BLaER1 treated with 17β-estradiol and CSF1 and Interleukin-3, amounts not matched to agents 10 nM and 100 nM (cell line): ENCODE measurements around the gene DUSP7.

Source experiments
- H3K27ac ChIP-seq, 11 experiments: shearing (Covaris generic); formaldehyde crosslinking; 2 replicates each; pipeline ENCODE4 v1.8.1; 2022
- H3K27me3 ChIP-seq, 11 experiments: shearing (Covaris generic); formaldehyde crosslinking; 2 replicates each; pipeline ENCODE4 v1.8.1; 2022
- H3K36me3 ChIP-seq, 11 experiments: shearing (Covaris generic); formaldehyde crosslinking; 2 replicates each; pipeline ENCODE4 v1.8.1; 2022
- H3K4me1 ChIP-seq, 10 experiments: shearing (Covaris generic); formaldehyde crosslinking; 2 replicates each; pipeline ENCODE4 v1.8.1; 2022
- H3K4me2 ChIP-seq, 11 experiments: shearing (Covaris generic); formaldehyde crosslinking; 2 replicates each; pipeline ENCODE4 v1.8.1; 2022
- H3K4me3 ChIP-seq, 10 experiments: shearing (Covaris generic); formaldehyde crosslinking; 2 replicates each; pipeline ENCODE4 v1.8.1; 2022
- H3K9ac ChIP-seq, 11 experiments: shearing (Covaris generic); formaldehyde crosslinking; 2 replicates each; pipeline ENCODE4 v1.8.1; 2022
- H3K9me3 ChIP-seq, 11 experiments: shearing (Covaris generic); formaldehyde crosslinking; replicated peaks in 1 of 11; 2 replicates each; pipeline ENCODE4 v1.8.1; 2022
- H4K20me1 ChIP-seq, 11 experiments: shearing (Covaris generic); formaldehyde crosslinking; 2 replicates each; pipeline ENCODE4 v1.8.1; 2022
- Cebpa-rat ChIP-seq, 11 experiments: shearing (Covaris generic); IDR thresholded peaks; 2 replicates each; pipeline ENCODE4 v1.8.1; 2022

DUSP7 gene

GRCh38 chr3:52088445-52089367 is 32.3 kb upstream of the DUSP7 start:
- TF ChIP-seq Cebpa-rat (IDR thresholded peaks at IDR 0.05), result peak in 5 of 11 experiments; percentile 19 to 45 (median 33); a peak in 3 of 22 replicates

GRCh38 chr3:52087731-52088130 is 31.4 kb upstream of the DUSP7 start:
- Histone ChIP-seq H3K4me3 (peak overlapping the region in 4 of 10 experiments; percentile 2 to 48 (median 35); a peak in 6 of 20 replicates), H4K20me1 (peaks cover 0 to 32% (median 0%) of the 10 kb centered on the region in 11 experiments; a peak in 6 of 22 replicates), H3K27me3 (no peaks in the 10 kb centered on the region), H3K9me3 (no peaks in the 10 kb centered on the region), H3K27ac (peak overlapping the region; percentile 54 to 84 (median 80)), H3K4me1 (peaks cover 87 to 100% (median 99%) of the 10 kb centered on the region in 10 experiments), H3K4me2 (peak overlapping the region; percentile 87 to 96 (median 92)), H3K36me3 (peaks cover 0 to 11% (median 0%) of the 10 kb centered on the region in 11 experiments; a peak in 3 of 22 replicates), H3K9ac (peak overlapping the region in 10 of 11 experiments; percentile 43 to 78 (median 66); a peak in 19 of 22 replicates)
- TF ChIP-seq Cebpa-rat (IDR thresholded peaks at IDR 0.05), result no peak

More at GRCh38 chr3:52088445-52089367, 32.3 kb upstream of the DUSP7 start:
- Histone ChIP-seq H3K4me3 (peak overlapping the region in 4 of 10 experiments; percentile 7 to 37 (median 22); a peak in 6 of 20 replicates), H3K4me2 (peak overlapping the region; percentile 87 to 96 (median 92)), H3K9ac (peak overlapping the region in 10 of 11 experiments; percentile 43 to 78 (median 66); a peak in 20 of 22 replicates), H3K4me1 (peaks cover 97 to 100% (median 100%) of the 10 kb centered on the region in 10 experiments), H3K9me3 (no peaks in the 10 kb centered on the region), H4K20me1 (peaks cover 0 to 29% (median 0%) of the 10 kb centered on the region in 11 experiments; a peak in 5 of 22 replicates), H3K36me3 (peaks cover 0 to 12% (median 0%) of the 10 kb centered on the region in 11 experiments; a peak in 5 of 22 replicates), H3K27ac (peak overlapping the region; percentile 54 to 84 (median 80)), H3K27me3 (no peaks in the 10 kb centered on the region)

- Histone ChIP-seq H3K27me3 (no peaks in the 10 kb centered on the region), H3K4me1 (peaks cover 81 to 99% (median 95%) of the 10 kb centered on the region in 10 experiments), H3K27ac (peak overlapping the region; percentile 54 to 84 (median 80); a peak in 21 of 22 replicates), H3K9ac (peak overlapping the region in 10 of 11 experiments; percentile 22 to 78 (median 66); a peak in 18 of 22 replicates), H3K4me2 (peak overlapping the region; percentile 87 to 96 (median 92)), H4K20me1 (peaks cover 0 to 36% (median 0%) of the 10 kb centered on the region in 11 experiments; a peak in 8 of 22 replicates), H3K4me3 (peak overlapping the region in 6 of 10 experiments; percentile 27 to 48 (median 34); a peak in 7 of 20 replicates), H3K9me3 (no peaks in the 10 kb centered on the region), H3K36me3 (peaks cover 0 to 15% (median 0%) of the 10 kb centered on the region in 11 experiments; a peak in 3 of 22 replicates)
- TF ChIP-seq Cebpa-rat (IDR thresholded peaks at IDR 0.05), result no peak
Observed at GRCh38 chr3:52086976-52087663, 30.7 kb upstream of the DUSP7 start.

DNA sequence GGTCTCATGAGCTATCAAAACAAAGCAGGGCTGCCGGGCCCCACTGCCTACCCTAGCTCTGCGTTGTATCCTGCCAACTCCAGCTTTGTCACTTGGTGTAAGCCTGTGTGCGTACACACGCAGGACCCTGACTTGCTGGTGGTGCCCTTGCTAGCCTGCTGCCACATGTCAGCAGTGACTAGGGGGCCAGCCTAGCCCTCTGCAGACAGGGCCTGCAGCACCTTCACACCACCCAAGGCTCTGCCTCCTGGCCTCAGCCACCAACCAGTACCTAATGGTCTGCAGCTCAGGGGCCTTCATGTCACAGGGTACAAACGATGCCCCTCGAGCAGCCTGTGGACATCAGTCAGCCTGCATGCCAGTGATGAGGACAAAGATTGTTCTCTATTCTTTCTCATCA is 30.1 kb upstream of the DUSP7 start:
- peaks cover 0 to 42% (median 0%) of the 10 kb centered on the region in 11 experiments; a peak in 8 of 22 replicates for H4K20me1 ChIP-seq
- peak overlapping the region in 9 of 11 experiments; percentile 12 to 78 (median 68); a peak in 15 of 22 replicates for H3K9ac ChIP-seq
- H3K4me2 ChIP-seq, result peak overlapping the region; percentile 87 to 96 (median 92)
- no peaks in the 10 kb centered on the region for H3K27me3 ChIP-seq
- H3K4me3 ChIP-seq, result peak overlapping the region in 3 of 10 experiments; percentile 27 to 37 (median 35); a peak in 2 of 20 replicates
- no peaks in the 10 kb centered on the region for H3K9me3 ChIP-seq
- peaks cover 74 to 99% (median 88%) of the 10 kb centered on the region in 10 experiments for H3K4me1 ChIP-seq
- H3K36me3 ChIP-seq, result peaks cover 0 to 20% (median 0%) of the 10 kb centered on the region in 11 experiments; a peak in 3 of 22 replicates
- peak overlapping the region in 10 of 11 experiments; percentile 72 to 84 (median 80); a peak in 20 of 22 replicates for H3K27ac ChIP-seq
- no peak for TF ChIP-seq Cebpa-rat (IDR thresholded peaks at IDR 0.05)

GRCh38 chr3:52085681-52086282 is 29.4 kb upstream of the DUSP7 start:
- Histone ChIP-seq H3K36me3 (peaks cover 0 to 26% (median 0%) of the 10 kb centered on the region in 11 experiments; a peak in 6 of 22 replicates), H4K20me1 (peaks cover 0 to 49% (median 0%) of the 10 kb centered on the region in 11 experiments; a peak in 9 of 22 replicates), H3K4me3 (peak overlapping the region in 1 of 10 experiments; percentile 10; a peak in 1 of 20 replicates), H3K27me3 (no peaks in the 10 kb centered on the region), H3K4me2 (peak overlapping the region; percentile 87 to 96 (median 92)), H3K4me1 (peaks cover 68 to 92% (median 81%) of the 10 kb centered on the region in 10 experiments), H3K9me3 (no peaks in the 10 kb centered on the region), H3K9ac (peak overlapping the region in 8 of 11 experiments; percentile 12 to 78 (median 68); a peak in 11 of 22 replicates), H3K27ac (peak overlapping the region in 10 of 11 experiments; percentile 72 to 84 (median 80); a peak in 17 of 22 replicates)
- no peak for TF ChIP-seq Cebpa-rat (IDR thresholded peaks at IDR 0.05)

DNA sequence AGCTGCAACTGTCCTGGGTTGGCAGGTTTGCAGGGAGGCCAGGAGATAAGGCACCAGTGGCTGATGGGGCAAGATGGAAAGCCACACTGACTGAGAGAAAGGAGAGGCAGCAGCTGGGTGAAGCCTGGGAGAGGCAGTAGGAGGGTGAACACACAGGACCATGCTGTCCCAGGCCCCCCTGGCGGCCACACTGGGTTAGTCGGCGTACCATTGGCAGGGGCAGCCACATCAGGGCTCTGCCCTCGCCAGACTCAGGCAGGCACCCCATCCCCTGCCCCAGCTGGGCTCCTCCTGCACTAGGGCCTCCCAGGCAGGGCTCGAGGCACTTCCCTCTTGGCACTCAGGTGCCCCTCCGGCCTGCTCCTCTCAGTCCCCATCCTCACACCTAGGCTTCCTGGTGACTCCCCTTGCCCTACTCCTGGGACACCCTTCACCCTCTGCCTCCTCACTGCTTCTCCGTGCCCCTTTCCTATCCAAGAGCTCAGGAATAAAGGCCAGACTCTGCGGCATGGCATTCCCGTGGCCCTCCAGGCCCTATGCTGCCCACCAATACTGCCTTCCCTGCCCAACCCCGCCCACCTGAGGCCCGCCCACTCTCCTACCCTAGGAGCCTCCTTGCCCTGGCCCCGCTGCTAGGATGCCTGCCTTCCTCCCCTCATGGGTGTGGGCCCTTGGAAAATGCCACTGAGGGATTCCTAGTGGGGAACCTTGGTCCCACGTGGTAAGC is 28.7 kb upstream of the DUSP7 start:
- Histone ChIP-seq H3K27ac (peak overlapping the region in 8 of 11 experiments; percentile 72 to 84 (median 81); a peak in 13 of 22 replicates), H3K36me3 (peaks cover 0 to 32% (median 6%) of the 10 kb centered on the region in 11 experiments; a peak in 8 of 22 replicates), H3K9ac (peak overlapping the region in 5 of 11 experiments; percentile 21 to 71 (median 68); a peak in 7 of 22 replicates), H4K20me1 (peaks cover 0 to 54% (median 0%) of the 10 kb centered on the region in 11 experiments; a peak in 9 of 22 replicates), H3K4me1 (peaks cover 61 to 86% (median 75%) of the 10 kb centered on the region in 10 experiments), H3K9me3 (no peaks in the 10 kb centered on the region), H3K4me2 (peak overlapping the region; percentile 87 to 96 (median 92)), H3K27me3 (no peaks in the 10 kb centered on the region), H3K4me3 (no peak overlapping the region)
- TF ChIP-seq Cebpa-rat (IDR thresholded peaks at IDR 0.05), result no peak
